ENCODE data around the gene PNLDC1. TPM values are rescaled to one million over a fixed set of nuclear protein-coding genes. Genes with fewer than 3 reads are reported as not detected.
"Not testable (repeated sequence)": the region's sequence is repeated elsewhere in the genome, so short reads cannot be mapped to it uniquely, and the experiment has no call there.

PNLDC1 gene
- polyA plus RNA-seq, 6 donors from 2014 or later, result not detected

DNA sequence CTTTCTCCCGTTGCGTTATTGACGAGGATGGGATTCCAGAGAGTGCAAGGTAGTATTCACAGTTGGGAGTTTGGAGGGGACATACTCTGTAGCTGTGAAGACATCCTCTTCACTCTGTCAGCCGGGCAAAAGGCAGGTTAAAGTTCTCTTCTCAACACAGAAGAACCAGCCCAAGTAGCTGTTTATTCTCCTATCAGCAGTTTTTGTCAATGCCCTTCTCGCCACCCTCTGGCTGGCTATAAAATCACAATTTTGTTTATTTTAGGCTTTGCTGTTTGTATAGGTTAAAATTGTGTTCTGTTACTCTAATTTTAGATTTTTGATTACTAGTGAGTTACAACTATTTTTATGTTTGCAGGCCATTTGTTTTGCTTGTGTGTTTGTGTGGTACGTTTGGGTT is 52.8 kb downstream of the PNLDC1 start:
- DNase-seq (no peak), ATAC-seq (ENCODE audit: low read depth in 2 of 2) (no peak)
- H3K36me3 Mint-ChIP-seq, result peaks cover 11 to 18% of the 10 kb centered on the region in 2 donors
- H3K27me3 Mint-ChIP-seq, result peaks cover 15 to 20% (median 19%) of the 10 kb centered on the region in 3 donors
- H3K27ac Mint-ChIP-seq, result no peak overlapping the region
- no peaks in the 10 kb centered on the region for H3K4me1 Mint-ChIP-seq
- no peak overlapping the region for H3K4me3 Mint-ChIP-seq
- H3K9me3 Mint-ChIP-seq, result peaks cover 8 to 38% (median 27%) of the 10 kb centered on the region in 7 donors

DNA sequence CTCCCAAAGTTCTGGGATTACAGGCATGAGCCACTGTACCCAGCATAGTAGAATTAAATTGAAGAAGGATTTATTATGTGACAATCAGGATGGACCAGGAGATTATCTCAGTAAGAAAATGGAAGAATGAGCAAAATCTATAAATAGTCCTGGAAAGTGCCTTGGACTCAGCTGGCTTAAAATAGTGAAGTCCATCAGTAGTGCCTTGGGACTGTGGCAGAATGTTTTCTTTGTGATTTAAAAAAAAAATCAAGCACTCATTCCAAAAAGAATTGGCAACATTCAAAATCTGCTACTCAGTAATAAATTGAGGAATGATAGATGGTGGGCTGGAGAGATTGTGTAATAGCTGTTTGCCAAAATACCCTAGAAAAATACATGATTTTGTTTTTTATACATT is 53.7 kb downstream of the PNLDC1 start:
- Mint-ChIP-seq H3K27ac (no peak overlapping the region), H3K27me3 (peaks cover 19 to 24% (median 19%) of the 10 kb centered on the region in 3 donors), H3K9me3 (peaks cover 4 to 33% (median 23%) of the 10 kb centered on the region in 7 donors), H3K4me3 (no peak overlapping the region), H3K36me3 (peaks cover 11 to 16% of the 10 kb centered on the region in 2 donors), H3K4me1 (no peaks in the 10 kb centered on the region)
- no peak for ATAC-seq (ENCODE audit: low read depth in 2 of 2)
- DNase-seq, result no peak

DNA sequence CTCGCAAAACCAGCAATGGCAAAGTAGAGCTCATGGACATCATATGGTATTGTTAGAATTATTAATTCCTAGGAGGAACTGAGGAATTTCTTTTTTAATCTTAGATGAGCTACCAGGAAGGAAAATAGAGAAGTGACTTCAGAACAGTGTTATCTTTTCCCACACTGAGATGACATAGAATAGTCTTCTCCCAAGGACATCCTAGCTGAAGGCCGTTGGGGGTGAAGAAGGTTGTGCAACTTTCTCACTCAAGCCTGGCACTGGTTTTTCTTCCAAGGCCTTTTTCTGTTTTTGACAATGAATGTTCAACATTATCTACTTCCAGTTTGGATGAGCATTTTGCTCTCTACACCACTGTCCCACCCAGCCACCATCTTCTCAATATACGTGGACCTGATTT is 54.9 kb downstream of the PNLDC1 start:
- H3K27ac Mint-ChIP-seq, result no peak overlapping the region
- H3K27me3 Mint-ChIP-seq, result peaks cover 22 to 31% (median 24%) of the 10 kb centered on the region in 3 donors
- H3K36me3 Mint-ChIP-seq, result peaks cover 10 to 13% of the 10 kb centered on the region in 2 donors
- H3K9me3 Mint-ChIP-seq, result peaks cover 3 to 20% (median 15%) of the 10 kb centered on the region in 7 donors
- H3K4me1 Mint-ChIP-seq, result no peaks in the 10 kb centered on the region
- ATAC-seq (ENCODE audit: low read depth in 2 of 2), result no peak
- no peak overlapping the region for H3K4me3 Mint-ChIP-seq
- DNase-seq, result no peak

DNA sequence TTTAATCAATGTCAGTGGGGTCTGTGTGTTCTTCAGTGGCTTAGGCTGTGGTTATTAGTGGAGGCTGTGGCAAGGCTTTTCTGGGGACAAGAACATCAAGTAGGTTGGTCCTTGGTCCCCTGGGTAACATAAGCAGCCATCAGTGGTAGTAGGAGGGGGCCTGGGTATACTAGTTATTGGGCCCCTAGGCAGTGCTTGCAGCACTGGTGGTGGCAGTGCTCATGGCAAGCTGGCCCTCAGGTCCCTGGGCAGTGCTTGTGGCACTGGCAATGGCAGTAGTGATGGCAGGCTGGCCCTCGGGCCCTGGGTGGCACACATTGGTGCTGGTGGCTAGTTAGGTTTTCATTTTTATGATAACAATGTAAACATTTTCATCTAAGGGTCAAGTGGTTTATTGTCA is 58.2 kb downstream of the PNLDC1 start:
- peaks cover 0 to 16% (median 12%) of the 10 kb centered on the region in 7 donors for H3K9me3 Mint-ChIP-seq
- H3K36me3 Mint-ChIP-seq, result peaks cover 7 to 8% of the 10 kb centered on the region in 2 donors
- H3K4me3 Mint-ChIP-seq, result no peak overlapping the region
- no peak for DNase-seq
- H3K4me1 Mint-ChIP-seq, result no peaks in the 10 kb centered on the region
- no peak overlapping the region for H3K27ac Mint-ChIP-seq
- no peak for ATAC-seq (ENCODE audit: low read depth in 2 of 2)
- peaks cover 21 to 46% (median 28%) of the 10 kb centered on the region in 3 donors for H3K27me3 Mint-ChIP-seq

DNA sequence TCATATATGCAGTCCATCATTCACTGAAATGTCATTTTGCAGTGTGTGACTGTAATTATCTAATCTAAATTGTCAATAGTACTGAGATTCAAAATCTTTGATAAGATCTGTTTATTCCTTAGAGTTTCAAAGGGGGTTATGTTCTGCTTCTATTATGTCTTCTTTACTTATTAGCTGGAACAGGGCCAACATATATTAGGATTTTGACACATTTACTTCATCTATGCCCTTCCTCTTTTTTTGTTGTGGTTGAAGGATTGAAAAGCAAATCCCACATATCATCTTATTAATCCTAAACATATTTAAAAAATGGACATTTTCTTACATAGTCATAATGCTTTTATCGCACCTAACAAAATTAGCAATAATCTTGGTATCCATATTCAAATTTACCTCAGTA is 60.4 kb downstream of the PNLDC1 start:
- H3K27me3 Mint-ChIP-seq, result peaks cover 20 to 46% (median 29%) of the 10 kb centered on the region in 3 donors
- H3K9me3 Mint-ChIP-seq, result peaks cover 0 to 16% (median 12%) of the 10 kb centered on the region in 7 donors
- H3K4me1 Mint-ChIP-seq, result no peaks in the 10 kb centered on the region
- DNase-seq, result no peak
- no peak overlapping the region for H3K27ac Mint-ChIP-seq
- H3K4me3 Mint-ChIP-seq, result no peak overlapping the region
- peaks cover 7 to 8% of the 10 kb centered on the region in 2 donors for H3K36me3 Mint-ChIP-seq
- no peak for ATAC-seq (ENCODE audit: low read depth in 2 of 2)

DNA sequence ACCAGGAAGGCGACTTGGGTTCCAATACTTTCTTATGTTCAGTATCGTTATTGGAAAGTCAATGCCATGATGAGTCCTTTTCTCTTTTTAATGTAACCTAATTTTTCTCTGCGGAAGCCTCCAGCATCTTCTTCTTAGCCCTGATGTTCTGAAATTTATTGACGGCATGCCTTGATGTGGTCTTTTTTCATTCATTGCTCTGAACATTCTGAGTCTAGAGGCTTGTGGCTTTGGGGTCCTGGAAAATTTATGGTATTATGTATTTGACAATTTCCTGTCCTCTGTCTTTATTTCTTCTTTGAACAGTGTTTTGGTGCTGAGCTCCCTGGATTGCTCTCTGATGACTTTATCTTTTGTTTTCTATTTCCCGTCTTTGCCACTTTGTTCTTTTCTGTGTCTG is 62.0 kb downstream of the PNLDC1 start:
- Mint-ChIP-seq H3K36me3 (peaks cover 7 to 10% of the 10 kb centered on the region in 2 donors), H3K4me1 (no peaks in the 10 kb centered on the region), H3K9me3 (peaks cover 0 to 12% (median 10%) of the 10 kb centered on the region in 7 donors), H3K27ac (no peak overlapping the region), H3K27me3 (peaks cover 10 to 42% (median 29%) of the 10 kb centered on the region in 3 donors), H3K4me3 (no peak overlapping the region)
- DNase-seq (no peak), ATAC-seq (ENCODE audit: low read depth in 2 of 2) (no peak)

DNA sequence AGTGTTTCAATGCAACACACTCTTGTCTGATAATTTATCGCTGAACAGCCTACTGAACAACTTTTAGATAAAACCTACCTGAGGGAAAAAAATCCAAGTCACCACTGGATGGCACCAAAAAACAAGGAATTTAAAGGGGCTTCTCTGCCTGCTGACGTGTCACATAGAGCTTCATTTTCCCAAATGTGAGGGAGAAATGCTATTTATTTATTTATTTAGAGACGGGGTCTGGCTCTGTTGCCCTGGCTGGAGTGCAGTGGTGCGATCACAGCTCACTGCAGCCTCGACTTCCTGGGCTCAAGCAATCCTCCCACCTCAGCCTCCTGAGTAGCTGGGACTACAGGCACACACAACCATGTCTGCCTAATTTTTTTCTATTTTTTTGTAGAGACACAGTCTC is 63.3 kb downstream of the PNLDC1 start:
- ATAC-seq (ENCODE audit: low read depth in 2 of 2); H3K27ac Mint-ChIP-seq; H3K4me1 Mint-ChIP-seq; H3K9me3 Mint-ChIP-seq; H3K4me3 Mint-ChIP-seq; H3K36me3 Mint-ChIP-seq: not testable (repeated sequence)
- peak; percentile 12 for DNase-seq
- H3K27me3 Mint-ChIP-seq, result peaks cover 7 to 30% (median 18%) of the 10 kb centered on the region in 3 donors

DNA sequence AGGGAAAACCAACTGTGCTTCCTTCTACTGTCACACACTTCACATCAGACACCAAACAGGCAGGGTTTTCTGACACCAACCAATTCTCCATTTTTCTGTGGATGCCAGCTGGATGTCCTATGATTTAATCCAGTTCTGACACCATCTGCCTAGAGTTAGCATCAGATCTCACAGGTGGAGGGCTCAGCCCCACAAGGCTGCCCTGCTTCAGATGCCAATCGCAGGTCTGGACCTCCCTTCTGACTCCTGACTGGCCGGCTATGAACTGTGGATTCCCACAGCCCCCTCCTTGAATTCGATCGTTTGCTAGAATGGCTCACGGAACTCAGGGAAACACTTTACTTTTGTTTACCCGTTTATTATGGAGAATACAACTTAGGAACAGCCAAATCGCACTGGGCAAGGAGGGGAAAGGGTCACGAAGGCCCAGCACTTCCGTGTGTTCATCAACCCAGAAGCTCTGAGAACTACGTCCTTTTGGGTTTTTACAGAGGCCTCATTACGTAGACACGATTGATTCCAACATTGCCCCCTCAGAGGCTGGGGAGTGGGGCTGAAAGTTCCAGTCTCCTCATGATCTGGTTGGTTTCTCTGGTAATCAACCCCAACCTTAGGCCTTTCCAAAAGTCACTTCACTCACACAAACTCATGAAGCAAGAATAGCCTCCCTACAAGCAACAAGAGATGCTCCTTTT is 65.3 kb downstream of the PNLDC1 start:
- Mint-ChIP-seq H3K27me3 (peaks cover 4 to 27% (median 13%) of the 10 kb centered on the region in 3 donors), H3K4me1 (no peaks in the 10 kb centered on the region), H3K4me3 (no peak overlapping the region), H3K9me3 (peaks cover 0 to 3% (median 0%) of the 10 kb centered on the region in 7 donors), H3K36me3 (peaks cover 0 to 9% of the 10 kb centered on the region in 2 donors), H3K27ac (peak overlapping the region in 1 of 6 donors; percentile 56)
- ATAC-seq (ENCODE audit: low read depth in 2 of 2), result no peak
- no peak for DNase-seq

DNA sequence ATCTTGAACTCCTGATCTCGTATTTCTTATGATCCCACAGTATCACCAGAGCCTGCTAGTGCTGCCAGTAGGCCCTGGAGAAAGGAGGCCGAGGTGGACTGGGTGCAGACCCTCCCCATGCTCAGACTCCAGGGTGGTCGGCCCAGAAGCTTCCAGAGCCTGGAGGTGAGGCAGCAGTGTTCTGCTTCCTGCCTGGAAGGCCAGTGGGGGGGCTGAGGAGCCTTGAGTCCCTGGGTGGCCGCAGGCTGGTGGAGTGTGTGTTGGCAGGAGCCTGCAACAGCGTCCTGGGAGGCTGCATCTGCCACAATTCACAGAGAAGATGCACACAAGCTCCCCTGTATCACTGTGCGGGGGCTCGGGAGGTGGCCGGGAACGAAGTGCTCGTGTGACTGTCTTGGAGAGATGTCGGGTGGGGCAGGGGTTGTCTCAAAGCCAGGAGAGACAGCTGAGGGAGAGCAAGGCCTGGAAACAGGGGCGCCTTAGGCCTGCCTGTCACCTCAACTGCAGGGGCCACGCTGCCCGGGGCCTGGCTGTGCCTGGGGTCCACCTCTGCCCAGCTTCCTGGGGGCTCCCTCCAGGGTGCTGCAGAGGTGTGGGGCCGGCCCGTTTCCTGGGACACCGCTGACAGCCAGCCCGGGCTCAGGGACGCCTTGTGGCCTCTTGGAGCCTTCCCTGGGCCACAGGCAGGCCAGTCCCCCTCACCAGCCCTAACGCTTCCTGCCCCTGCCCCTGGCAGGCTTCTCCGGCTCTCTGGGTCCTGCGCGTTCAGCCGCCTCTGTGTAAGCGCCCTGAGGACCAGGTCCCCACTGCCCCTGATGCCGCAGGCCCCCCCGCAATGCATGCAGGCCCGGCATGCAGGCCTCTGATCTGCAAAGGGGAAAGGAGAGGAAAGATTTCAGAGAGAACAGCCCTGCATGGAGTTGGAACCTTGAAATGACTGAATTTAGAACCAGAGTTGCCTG is 66.5 kb downstream of the PNLDC1 start:
- Mint-ChIP-seq H3K9me3 (peaks cover 0 to 3% (median 0%) of the 10 kb centered on the region in 7 donors), H3K4me1 (no peaks in the 10 kb centered on the region), H3K27me3 (peaks cover 0 to 22% (median 13%) of the 10 kb centered on the region in 3 donors), H3K4me3 (peak overlapping the region in 1 of 8 donors; percentile 52), H3K36me3 (peaks cover 0 to 9% of the 10 kb centered on the region in 2 donors), H3K27ac (peak overlapping the region in 1 of 6 donors; percentile 66)
- no peak for DNase-seq
- ATAC-seq (ENCODE audit: low read depth in 2 of 2), result no peak

Other genes starting within 250 kb of the PNLDC1 start
- 10 to 100 TPM; 74.3 to 99.4 (median 83.2) TPM for gene SOD2, start 107.0 kb upstream of the PNLDC1 start, polyA plus RNA-seq (ENCODE audit: low read depth in 6 of 6)
- 100 to 1,000 TPM; 142 to 203 (median 152) TPM for gene WTAP, start 72.8 kb upstream of the PNLDC1 start, polyA plus RNA-seq (ENCODE audit: low read depth in 6 of 6)
- 10 to 100 TPM; 20.8 to 39.8 (median 27.8) TPM for gene ACAT2, start 38.2 kb upstream of the PNLDC1 start, polyA plus RNA-seq (ENCODE audit: low read depth in 6 of 6)
- 10 to 100 TPM; 69.6 to 86.2 (median 73.3) TPM for gene TCP1, start 10.7 kb upstream of the PNLDC1 start, polyA plus RNA-seq (ENCODE audit: low read depth in 6 of 6)
- gene MRPL18, start 9.8 kb upstream of the PNLDC1 start, polyA plus RNA-seq (ENCODE audit: low read depth in 6 of 6), result 100 to 1,000 TPM in 2 of 6 donors, 10 to 100 TPM in 4; 51.6 to 124 (median 86.4) TPM
- not detected for gene MAS1, start 90.7 kb downstream of the PNLDC1 start, polyA plus RNA-seq (ENCODE audit: low read depth in 6 of 6)
- gene IGF2R, start 168.8 kb downstream of the PNLDC1 start, polyA plus RNA-seq (ENCODE audit: low read depth in 6 of 6), result 10 to 100 TPM in 1 of 6 donors, 1 to 10 TPM in 5; 2.3 to 12.1 (median 7.0) TPM

All from naive B cell (primary cell).